H54 (cell line): ENCODE data around the gene CRMP1.
"Not testable (repeated sequence)": the region's sequence is repeated elsewhere in the genome, so short reads cannot be mapped to it uniquely, and the experiment has no call there.

Experiments used
- DNase-seq: peaks from one replicate; pipeline ENCODE4 v3.0.0; 2011; ENCODE audit warnings: low spot score, mixed read lengths; ENCODE audit not compliant: insufficient read length
- FAIRE-seq: peaks from 3 replicates; lab custom pipeline; 2011; peaks lifted over from hg19 to GRCh38; lab: Jason Lieb, UNC
- POLR2A ChIP-seq: IDR thresholded peaks from 2 replicates; pipeline ENCODE4 v1.6.1; 2011; ENCODE audit warnings: low read depth, mild to moderate bottlenecking, low read length

Gene CRMP1

DNA sequence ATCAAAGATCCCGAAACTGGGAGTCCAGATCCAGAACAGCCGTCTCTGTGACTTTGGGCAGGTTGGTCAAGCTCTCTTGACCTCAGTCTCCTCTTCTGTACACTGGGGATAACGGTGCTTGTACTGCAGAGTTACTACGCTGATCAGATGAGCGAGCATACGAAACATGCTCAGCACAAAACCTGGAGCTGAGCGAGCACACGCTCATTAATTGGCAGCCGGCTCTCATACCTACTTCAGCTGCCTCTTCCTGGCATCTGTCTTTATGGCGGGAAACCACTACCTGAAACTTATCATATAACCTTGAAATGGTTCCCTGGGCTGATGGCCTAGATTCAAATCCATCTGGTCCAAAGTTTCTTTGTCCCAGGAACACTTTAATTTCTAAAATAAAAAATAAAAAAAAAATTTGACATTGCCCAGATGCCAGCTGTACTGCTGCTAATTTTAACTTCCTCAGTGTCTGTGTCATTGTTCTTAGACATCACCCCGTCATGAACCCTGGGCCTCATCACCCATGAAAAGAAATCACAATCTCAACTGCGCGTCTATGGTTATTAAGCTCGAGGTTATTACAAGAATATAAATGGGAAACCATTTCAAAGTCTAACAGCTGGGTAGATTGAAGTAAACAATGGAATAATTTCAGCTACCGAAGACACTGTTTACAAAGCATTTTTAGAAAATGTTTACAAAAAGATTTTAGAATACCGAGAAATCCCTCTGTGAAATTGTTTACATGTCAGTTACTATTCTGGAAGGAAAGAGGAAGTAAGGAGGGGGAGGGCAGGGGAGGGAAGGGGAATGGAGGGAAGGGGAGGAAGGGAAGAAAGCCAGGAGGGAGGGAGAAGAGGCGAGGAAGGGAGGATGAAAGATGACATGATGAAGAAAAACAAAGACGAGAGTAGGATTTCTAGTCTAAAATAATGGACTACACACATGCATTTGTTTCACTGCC, 49.0 kb downstream of the CRMP1 start:
- DNase-seq (no peak), FAIRE-seq (no peak)
- no peak for TF ChIP-seq POLR2A

DNA sequence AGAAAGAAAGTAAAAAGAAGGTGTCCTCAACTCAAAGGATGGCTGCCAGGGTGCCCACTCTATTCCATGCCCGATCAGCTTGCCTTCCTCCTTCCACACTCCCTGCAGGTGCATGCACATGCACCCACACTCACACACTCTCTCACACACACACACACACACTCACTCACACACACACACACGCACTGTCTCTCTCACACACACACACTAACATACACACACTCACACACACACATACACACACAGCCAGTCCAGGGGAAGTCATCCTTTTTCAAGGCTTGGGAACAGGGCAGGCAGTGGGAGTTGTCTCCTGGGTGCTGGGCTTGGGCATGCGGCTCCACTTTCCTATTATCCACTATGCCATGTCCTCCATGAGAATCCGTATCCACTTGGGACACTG, 50.4 kb downstream of the CRMP1 start:
- TF ChIP-seq POLR2A: no peak
- DNase-seq (no peak), FAIRE-seq (no peak)

DNA sequence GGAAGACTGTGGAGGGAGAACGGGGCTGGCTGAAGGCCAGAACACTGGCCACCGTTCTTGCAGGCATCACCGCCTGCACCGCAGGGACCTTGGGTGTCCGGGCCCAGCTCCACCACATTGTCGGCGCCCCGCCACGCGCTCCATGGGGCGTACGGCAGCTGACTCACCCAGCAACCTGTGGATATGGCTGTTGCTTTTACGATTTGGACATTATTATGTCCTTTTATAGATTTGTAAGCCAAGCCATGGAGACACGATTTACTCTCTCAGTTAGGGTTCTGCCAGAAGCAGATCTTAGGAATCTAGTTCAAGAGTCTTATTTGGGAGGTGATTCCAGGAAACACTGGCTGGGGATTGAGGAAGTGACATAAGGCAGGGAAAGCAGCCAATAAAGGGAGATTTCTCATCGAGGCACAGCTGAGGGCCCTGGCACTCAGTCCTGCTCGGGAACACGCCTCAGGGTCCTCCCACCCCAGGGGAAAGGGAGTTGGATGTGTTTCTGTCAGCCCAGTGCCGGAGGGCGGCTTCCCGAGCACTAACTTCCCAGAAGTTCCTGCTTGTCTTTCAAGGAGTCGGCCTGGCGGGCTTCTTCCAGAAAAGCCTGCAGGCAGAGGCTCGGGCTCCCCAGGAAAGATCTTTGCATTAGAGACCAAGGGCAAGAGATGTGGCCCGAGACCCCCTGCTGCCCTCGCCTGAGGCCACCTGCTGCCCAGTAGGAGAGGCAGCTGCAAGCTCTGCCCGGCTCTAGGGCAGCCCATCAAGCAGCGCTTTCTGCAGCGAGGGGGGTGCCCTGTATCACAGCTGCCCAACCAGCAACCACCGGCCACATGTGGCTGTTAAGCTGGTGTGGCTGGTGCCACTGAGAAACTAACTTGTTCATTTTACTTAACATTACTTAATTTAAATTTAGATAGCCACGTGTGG, 52.9 kb downstream of the CRMP1 start:
- no peak for TF ChIP-seq POLR2A
- FAIRE-seq (no peak), DNase-seq (no peak)

DNA sequence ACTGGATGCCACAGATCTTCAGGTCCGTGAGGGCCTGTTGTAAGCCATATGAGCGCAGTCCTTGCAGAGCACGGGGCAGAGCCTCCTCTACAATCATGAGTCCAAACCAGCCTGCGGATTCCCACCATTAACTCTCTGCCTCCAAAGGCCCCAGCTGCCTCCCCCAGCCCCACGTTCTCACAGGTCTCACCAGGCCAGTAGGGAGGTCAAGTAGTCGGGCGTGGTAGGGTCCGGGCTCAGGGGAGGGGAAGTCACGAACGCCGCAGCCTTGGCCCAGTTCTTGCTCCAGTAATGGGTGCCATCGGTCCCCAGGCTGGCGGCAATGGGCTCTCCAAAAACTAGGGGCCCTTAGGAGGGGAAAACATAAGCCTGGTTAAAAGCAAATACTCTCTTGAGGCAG, 53.6 kb downstream of the CRMP1 start:
- DNase-seq (no peak), FAIRE-seq (no peak)
- TF ChIP-seq POLR2A: no peak

DNA sequence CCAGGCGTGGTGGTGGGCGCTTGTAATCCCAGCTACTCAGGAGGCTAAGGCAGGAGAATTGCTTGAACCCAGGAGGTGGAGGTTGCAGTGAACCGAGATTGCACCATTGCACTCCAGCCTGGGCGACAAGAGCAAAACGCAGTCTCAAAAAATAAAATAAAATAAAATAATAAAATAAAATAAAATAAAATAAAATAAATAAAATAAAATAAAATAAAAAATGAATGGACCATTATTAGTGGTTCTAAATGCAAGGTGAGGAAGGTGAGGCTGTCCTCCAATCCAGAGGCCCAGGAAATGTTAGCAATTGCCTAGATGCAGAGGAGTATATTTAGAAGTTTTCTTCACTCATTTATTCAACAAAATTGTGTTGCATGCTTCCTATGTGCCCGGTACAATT, 55.4 kb downstream of the CRMP1 start:
- not testable (repeated sequence) for DNase-seq, FAIRE-seq

DNA sequence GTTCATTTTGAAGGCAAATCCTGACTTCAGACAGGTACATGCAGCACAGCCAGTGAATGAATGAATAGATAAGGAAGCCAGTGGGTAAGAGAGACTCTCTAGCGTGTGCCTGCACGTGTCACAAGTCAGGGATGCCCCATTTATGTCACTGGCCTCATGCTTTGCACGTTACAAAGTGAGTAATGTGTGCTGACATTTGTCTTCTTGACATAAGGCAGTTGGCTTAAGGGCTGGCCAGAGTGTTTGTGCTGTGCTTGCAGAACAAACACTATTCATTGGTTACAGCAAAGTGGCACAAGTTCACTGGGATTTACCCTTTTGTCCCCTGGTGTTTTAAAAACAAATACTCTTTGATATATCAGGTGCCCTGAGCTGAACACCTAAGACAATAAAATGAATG, 55.9 kb downstream of the CRMP1 start:
- FAIRE-seq (no peak), DNase-seq (no peak)
- no peak for TF ChIP-seq POLR2A

DNA sequence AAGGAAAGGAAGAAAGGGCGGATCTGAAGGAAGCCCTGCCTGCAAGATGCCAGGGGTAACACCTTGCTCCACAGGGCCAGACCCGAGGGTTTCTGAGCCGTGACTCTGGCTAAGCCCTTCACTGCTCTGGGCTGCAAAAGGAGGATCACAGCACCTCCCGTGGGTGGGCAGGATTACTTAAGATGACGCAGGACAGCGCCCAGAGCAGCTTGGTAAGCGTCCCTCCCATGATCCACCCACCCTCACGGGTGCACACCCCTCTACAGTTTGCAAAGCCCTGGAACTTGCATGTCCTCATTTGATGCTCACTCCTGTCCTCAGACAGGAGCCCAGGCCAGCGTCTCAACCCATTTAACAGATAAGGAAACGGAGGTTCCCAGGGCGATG, 64.9 kb downstream of the CRMP1 start:
- DNase-seq: no peak
- TF ChIP-seq POLR2A: no peak
- no peak for FAIRE-seq

DNA sequence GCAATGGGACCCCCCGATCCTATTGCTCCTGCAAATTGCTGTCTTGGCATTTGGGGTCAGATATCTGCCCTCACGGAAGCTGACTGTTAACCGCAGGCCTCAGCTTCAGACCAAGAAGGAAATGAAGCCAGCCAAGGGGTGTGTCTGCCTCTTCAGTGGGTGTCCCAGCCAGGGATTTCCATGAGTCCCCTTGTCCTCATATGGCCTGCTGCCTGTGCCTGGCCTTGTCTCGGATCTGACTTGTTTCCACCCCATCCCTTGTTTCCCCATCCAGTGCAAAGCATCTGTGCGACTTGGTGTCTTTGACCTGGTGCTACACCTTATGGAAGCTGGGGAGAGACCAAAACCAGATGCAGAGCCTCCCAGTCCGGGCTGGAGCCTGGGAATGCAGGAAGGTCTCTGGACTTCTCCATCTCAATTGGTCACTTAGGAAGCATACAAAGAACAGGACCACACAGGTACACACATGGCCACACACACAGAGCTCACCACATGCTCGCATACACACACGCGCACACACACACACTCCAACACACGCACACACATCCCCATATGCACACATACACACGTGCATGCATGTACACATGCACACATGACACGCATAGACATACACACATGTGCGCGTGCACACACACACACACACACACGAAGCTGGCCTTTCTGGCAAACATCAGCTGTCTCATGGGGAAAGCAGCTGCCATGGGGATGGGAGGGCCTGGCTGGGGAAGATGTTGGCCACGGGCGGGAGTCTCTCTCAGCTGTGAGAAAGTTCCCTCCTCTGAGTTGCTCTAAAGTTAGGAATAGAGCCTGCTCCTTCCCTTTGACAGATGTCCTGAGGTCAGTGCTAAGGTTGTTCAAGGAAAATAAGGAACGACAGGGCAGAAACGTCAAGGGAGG, 65.5 kb downstream of the CRMP1 start:
- TF ChIP-seq POLR2A: no peak
- no peak for FAIRE-seq
- DNase-seq: no peak

DNA sequence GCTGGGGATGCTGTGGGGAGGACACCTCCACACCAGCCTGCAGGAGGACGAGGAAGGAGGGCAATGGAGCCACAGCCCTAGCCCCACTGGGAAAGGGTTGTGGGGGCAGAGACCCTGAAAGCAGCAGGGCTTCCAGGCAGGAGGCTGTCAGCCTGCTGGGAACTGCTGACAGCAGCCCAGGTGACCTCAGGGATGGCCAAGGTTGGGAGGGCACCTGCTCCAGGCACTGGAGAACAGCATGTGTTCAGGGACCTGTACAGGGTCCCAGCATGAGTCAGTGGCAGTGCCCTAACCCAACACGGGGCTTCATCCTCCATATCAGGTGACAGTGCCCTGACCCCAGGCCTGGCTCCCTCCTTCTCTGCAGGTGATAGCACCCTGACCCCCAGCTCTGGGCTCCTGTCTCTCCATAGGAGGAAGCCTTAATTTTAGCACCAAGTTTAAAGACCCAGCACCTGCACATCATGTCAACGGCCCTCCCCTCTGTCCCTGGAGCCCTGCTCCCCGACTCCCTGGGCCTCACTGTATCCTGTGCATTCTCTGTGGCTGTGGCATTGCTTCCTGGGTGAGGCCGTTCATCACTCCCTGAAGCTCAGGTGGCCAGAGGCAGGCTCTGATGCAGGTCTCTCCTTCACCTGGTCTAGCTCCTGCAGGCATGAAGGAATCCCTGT, 66.3 kb downstream of the CRMP1 start:
- no peak for TF ChIP-seq POLR2A
- no peak for DNase-seq
- FAIRE-seq: no peak

DNA sequence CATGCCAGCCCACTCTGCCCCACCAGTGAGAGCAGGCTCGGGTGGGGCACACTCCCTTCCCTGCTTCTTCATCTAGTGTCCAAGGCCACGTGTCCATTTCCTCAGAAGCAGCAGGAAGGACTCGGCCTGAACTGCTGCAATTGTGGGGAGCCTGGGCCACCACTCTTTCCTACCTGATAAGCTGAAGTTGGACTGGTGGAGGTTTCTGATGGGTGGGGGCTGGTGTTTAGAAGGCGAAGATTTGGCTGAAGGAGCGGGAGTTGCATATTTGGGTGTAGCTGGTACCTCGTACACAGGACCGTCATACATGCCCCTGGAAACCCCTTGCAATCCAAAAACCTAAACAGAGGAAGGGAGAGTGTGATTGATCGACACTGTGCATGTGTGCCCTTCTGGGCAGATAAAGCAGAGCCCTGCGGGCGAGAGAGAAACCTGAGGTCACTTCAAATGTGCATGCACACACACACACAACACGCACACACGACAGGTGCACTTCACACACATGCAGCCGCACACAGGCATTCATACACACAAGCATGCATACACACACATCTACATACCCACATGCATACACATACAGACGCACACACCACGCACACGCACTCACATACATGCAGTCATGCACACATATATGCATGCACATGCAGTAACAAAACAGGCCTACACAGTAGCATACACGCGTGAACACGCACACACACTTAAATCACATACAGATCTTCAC, 67.4 kb downstream of the CRMP1 start:
- no peak for TF ChIP-seq POLR2A
- FAIRE-seq: no peak
- DNase-seq: no peak

DNA sequence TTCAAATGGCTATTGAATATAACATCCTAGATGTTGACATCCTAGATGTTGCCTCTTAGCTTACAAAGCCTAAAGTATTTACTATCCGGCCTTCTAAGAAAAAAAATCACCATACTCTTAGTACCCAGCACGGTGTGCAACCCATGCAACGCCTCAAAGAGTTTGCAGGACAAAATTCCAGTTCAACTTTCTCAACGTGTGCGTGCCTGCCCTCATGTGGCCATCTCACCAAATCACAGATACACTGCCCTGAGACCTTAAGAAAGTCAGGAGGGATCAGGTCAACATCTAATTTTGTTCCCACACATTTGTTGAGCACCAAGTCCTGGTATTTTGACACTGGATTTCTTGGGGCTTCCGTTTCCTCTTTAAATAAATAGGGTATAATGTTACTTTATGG, 68.3 kb downstream of the CRMP1 start:
- FAIRE-seq (no peak), DNase-seq (peak; percentile 54)
- TF ChIP-seq POLR2A: no peak

DNA sequence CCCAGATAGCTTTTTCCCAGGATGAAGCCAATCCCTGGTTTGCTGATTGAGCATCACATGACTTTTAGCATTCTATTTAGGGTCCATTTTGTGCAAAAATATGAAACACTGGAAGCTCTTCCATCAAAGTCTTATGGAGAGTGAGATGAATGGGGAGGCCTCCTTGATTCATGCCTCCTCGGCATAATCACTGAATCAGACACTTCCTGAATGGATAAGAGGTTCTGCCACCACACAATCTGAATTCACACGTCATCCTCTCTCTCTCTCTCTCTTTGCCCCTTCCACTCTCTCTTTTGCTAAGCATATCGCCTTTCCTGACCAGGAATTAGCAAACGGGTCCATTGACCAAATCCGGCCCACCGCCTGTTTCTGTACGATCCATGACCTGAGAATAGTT, 68.7 kb downstream of the CRMP1 start:
- no peak for FAIRE-seq

More for the DNA sequence above, 68.7 kb downstream of the CRMP1 start:
- DNase-seq: no peak
- no peak for TF ChIP-seq POLR2A
